Measurements from ENCODE around the gene CACNA1C.

CACNA1C gene

GRCh38 chr12:2463719-2464118 is 410.9 kb downstream of the CACNA1C start:
- no peak for TF ChIP-seq CTCF (conservative IDR thresholded peaks at IDR 0.05; ENCODE audit: low read depth)
- ChIA-PET CTCF (no interaction called here), POLR2A (ENCODE audit: low non-redundant PET) (no interaction called here)
- no peak overlapping the region for H3K27ac ChIP-seq
- DNase-seq (ENCODE audit: low spot score): no peak

- POLR2A ChIA-PET (ENCODE audit: low non-redundant PET): no interaction called here
- no peak overlapping the region for H3K27ac ChIP-seq
- CTCF ChIA-PET: no interaction called here
- DNase-seq (ENCODE audit: low spot score): no peak
- no peak for TF ChIP-seq CTCF (conservative IDR thresholded peaks at IDR 0.05; ENCODE audit: low read depth)
Observed at GRCh38 chr12:2465681-2466080, 412.9 kb downstream of the CACNA1C start.

- TF ChIP-seq CTCF (conservative IDR thresholded peaks at IDR 0.05; ENCODE audit: low read depth): no peak
- no peak for DNase-seq (ENCODE audit: low spot score)
- CTCF ChIA-PET: no interaction called here
- POLR2A ChIA-PET (ENCODE audit: low non-redundant PET): no interaction called here
- H3K27ac ChIP-seq: no peak overlapping the region
Observed at GRCh38 chr12:2466211-2466610, 413.4 kb downstream of the CACNA1C start.

- TF ChIP-seq CTCF (conservative IDR thresholded peaks at IDR 0.05; ENCODE audit: low read depth): no peak
- no peak overlapping the region for H3K27ac ChIP-seq
- DNase-seq (ENCODE audit: low spot score): no peak
- ChIA-PET POLR2A (ENCODE audit: low non-redundant PET) (no interaction called here), CTCF (no interaction called here)
Observed at GRCh38 chr12:2467447-2468195, 414.8 kb downstream of the CACNA1C start.

- POLR2A ChIA-PET (ENCODE audit: low non-redundant PET): no interaction called here
- no peak for TF ChIP-seq CTCF (conservative IDR thresholded peaks at IDR 0.05; ENCODE audit: low read depth)
- no peak for DNase-seq (ENCODE audit: low spot score)
- H3K27ac ChIP-seq: no peak overlapping the region
- CTCF ChIA-PET: no interaction called here
Observed at GRCh38 chr12:2475984-2476383, 423.2 kb downstream of the CACNA1C start.

- H3K27ac ChIP-seq: no peak overlapping the region
- POLR2A ChIA-PET (ENCODE audit: low non-redundant PET): no interaction called here
- CTCF ChIA-PET: no interaction called here
- TF ChIP-seq CTCF (conservative IDR thresholded peaks at IDR 0.05; ENCODE audit: low read depth): no peak
- no peak for DNase-seq (ENCODE audit: low spot score)
Observed at GRCh38 chr12:2477009-2477766, 424.4 kb downstream of the CACNA1C start.

Data from RWPE1 (cell line).